Peyer's patch (tissue), 4 donors: Measurements from ENCODE around the gene CD72.

Experiments
- CTCF ChIP-seq, 6 experiments: fragments of 450-650 bp in 4 of 6; fragments of 200-600 bp in 2 of 6; sonication (generic) in 1 of 6; IDR thresholded peaks; one replicate each; pipeline ENCODE4 v1.5.1; 2017 to 2019; ENCODE audit warnings: antibody characterized with exemption in 6 of 6, mild to moderate bottlenecking in 3 of 6, moderate library complexity in 1 of 6
- POLR2A ChIP-seq, 2 donors: fragments of 450-650 bp; IDR thresholded peaks; one replicate each; pipeline ENCODE4 v1.5.1; 2017; ENCODE audit warnings: antibody characterized with exemption in 2 of 2, mild to moderate bottlenecking in 2 of 2, moderate library complexity in 2 of 2

GRCh38 chr9:35635730-35636129 is 17.5 kb upstream of the CD72 start:
- TF ChIP-seq CTCF (IDR thresholded peaks at IDR 0.05) (no peak), POLR2A (IDR thresholded peaks at IDR 0.05) (no peak)
